Activated naive CD4-positive, alpha-beta T cell treated with anti-CD3 and anti-CD28 coated beads, Interleukin-2, amount 50 U/mL, for 24 hours (primary cell): ENCODE measurements around the gene RINT1.
"Not testable (repeated sequence)": the region's sequence is repeated elsewhere in the genome, so short reads cannot be mapped to it uniquely, and the experiment has no call there.

Experiments used
- H3K27ac Mint-ChIP-seq: one replicate; pipeline ENCODE4 v1.8.0; 2021; ENCODE audit warnings: mild to moderate bottlenecking, mixed read lengths
- H3K27me3 Mint-ChIP-seq: one replicate; pipeline ENCODE4 v1.8.0; 2021; ENCODE audit warnings: mixed read lengths
- H3K36me3 Mint-ChIP-seq: one replicate; pipeline ENCODE4 v1.8.0; 2021; ENCODE audit warnings: mixed read lengths
- H3K4me1 Mint-ChIP-seq: one replicate; pipeline ENCODE4 v1.8.0; 2021; ENCODE audit warnings: mixed read lengths
- H3K4me3 Mint-ChIP-seq: one replicate; pipeline ENCODE4 v1.8.0; 2021; ENCODE audit warnings: mild to moderate bottlenecking, mixed read lengths
- H3K9me3 Mint-ChIP-seq: one replicate; pipeline ENCODE4 v1.8.0; 2021; ENCODE audit warnings: mixed read lengths

The RINT1 gene

GRCh38 chr7:105531792-105532671 lies at the start of gene RINT1:
TSS of gene RINT1 (plus strand) at chr7:105532201. CDS start at chr7:105532316, 115 bp downstream.
- Mint-ChIP-seq H3K9me3 (no peaks in the 10 kb centered on the region), H3K36me3 (peaks cover 4% of the 10 kb centered on the region), H3K4me1 (peaks cover 45% of the 10 kb centered on the region), H3K27ac (peak within 1 kb of the TSS; percentile 97), H3K4me3 (peak within 1 kb of the TSS; percentile 94), H3K27me3 (no peaks in the 10 kb centered on the region)

GRCh38 chr7:105487579-105488571 lies 44.1 kb upstream of the RINT1 start:
- H3K4me3 Mint-ChIP-seq = no peak overlapping the region
- H3K4me1 Mint-ChIP-seq = no peaks in the 10 kb centered on the region
- no peak overlapping the region for H3K27ac Mint-ChIP-seq
- H3K9me3 Mint-ChIP-seq = no peaks in the 10 kb centered on the region
- H3K27me3 Mint-ChIP-seq = no peaks in the 10 kb centered on the region
- peaks cover 12% of the 10 kb centered on the region for H3K36me3 Mint-ChIP-seq

GRCh38 chr7:105489409-105489808 lies 42.6 kb upstream of the RINT1 start:
- Mint-ChIP-seq H3K27ac (no peak overlapping the region), H3K27me3 (no peaks in the 10 kb centered on the region), H3K4me3 (no peak overlapping the region), H3K9me3 (no peaks in the 10 kb centered on the region), H3K4me1 (no peaks in the 10 kb centered on the region), H3K36me3 (peaks cover 13% of the 10 kb centered on the region)

- no peaks in the 10 kb centered on the region for H3K9me3 Mint-ChIP-seq
- H3K4me3 Mint-ChIP-seq = no peak overlapping the region
- H3K27ac Mint-ChIP-seq = no peak overlapping the region
- H3K36me3 Mint-ChIP-seq = peaks cover 6% of the 10 kb centered on the region
- no peaks in the 10 kb centered on the region for H3K27me3 Mint-ChIP-seq
- no peaks in the 10 kb centered on the region for H3K4me1 Mint-ChIP-seq
These were observed 38.6 kb upstream of the RINT1 start for GRCh38 chr7:105493196-105493922.

GRCh38 chr7:105493923-105494315 lies 38.1 kb upstream of the RINT1 start:
- peaks cover 8% of the 10 kb centered on the region for H3K36me3 Mint-ChIP-seq
- H3K4me3 Mint-ChIP-seq = no peak overlapping the region
- no peak overlapping the region for H3K27ac Mint-ChIP-seq
- H3K27me3 Mint-ChIP-seq = no peaks in the 10 kb centered on the region
- H3K9me3 Mint-ChIP-seq = no peaks in the 10 kb centered on the region
- no peaks in the 10 kb centered on the region for H3K4me1 Mint-ChIP-seq

GRCh38 chr7:105496521-105496920 lies 35.5 kb upstream of the RINT1 start:
- no peaks in the 10 kb centered on the region for H3K9me3 Mint-ChIP-seq
- peaks cover 23% of the 10 kb centered on the region for H3K36me3 Mint-ChIP-seq
- H3K4me1 Mint-ChIP-seq = no peaks in the 10 kb centered on the region
- H3K27me3 Mint-ChIP-seq = no peaks in the 10 kb centered on the region
- no peak overlapping the region for H3K27ac Mint-ChIP-seq
- H3K4me3 Mint-ChIP-seq = no peak overlapping the region

GRCh38 chr7:105497016-105497415 lies 35.0 kb upstream of the RINT1 start:
- Mint-ChIP-seq H3K9me3 (no peaks in the 10 kb centered on the region), H3K4me3 (no peak overlapping the region), H3K27ac (no peak overlapping the region), H3K4me1 (no peaks in the 10 kb centered on the region), H3K36me3 (peaks cover 24% of the 10 kb centered on the region), H3K27me3 (no peaks in the 10 kb centered on the region)

- H3K36me3 Mint-ChIP-seq = peaks cover 30% of the 10 kb centered on the region
These were observed 29.8 kb upstream of the RINT1 start for GRCh38 chr7:105502173-105502572.

GRCh38 chr7:105512415-105512814 lies 19.6 kb upstream of the RINT1 start:
- H3K4me3 Mint-ChIP-seq = peak overlapping the region; percentile 31

More at GRCh38 chr7:105502173-105502572, 29.8 kb upstream of the RINT1 start:
- Mint-ChIP-seq H3K4me1 (no peaks in the 10 kb centered on the region), H3K9me3 (no peaks in the 10 kb centered on the region), H3K27ac (no peak overlapping the region), H3K4me3 (no peak overlapping the region), H3K27me3 (no peaks in the 10 kb centered on the region)

GRCh38 chr7:105512926-105513526 lies 19.0 kb upstream of the RINT1 start:
- Mint-ChIP-seq H3K27ac (peak overlapping the region; percentile 76), H3K27me3 (no peaks in the 10 kb centered on the region), H3K9me3 (no peaks in the 10 kb centered on the region), H3K36me3 (peaks cover 11% of the 10 kb centered on the region), H3K4me3 (peak overlapping the region; percentile 31), H3K4me1 (peaks cover 27% of the 10 kb centered on the region)

More at GRCh38 chr7:105512415-105512814, 19.6 kb upstream of the RINT1 start:
- H3K9me3 Mint-ChIP-seq = no peaks in the 10 kb centered on the region
- no peaks in the 10 kb centered on the region for H3K27me3 Mint-ChIP-seq
- peaks cover 11% of the 10 kb centered on the region for H3K36me3 Mint-ChIP-seq
- peak overlapping the region; percentile 76 for H3K27ac Mint-ChIP-seq
- peaks cover 27% of the 10 kb centered on the region for H3K4me1 Mint-ChIP-seq

GRCh38 chr7:105515610-105516009 lies 16.4 kb upstream of the RINT1 start:
- H3K4me3 Mint-ChIP-seq, H3K27me3 Mint-ChIP-seq: not testable (repeated sequence)

GRCh38 chr7:105519353-105519752 lies 12.6 kb upstream of the RINT1 start:
- Mint-ChIP-seq H3K27me3 (no peaks in the 10 kb centered on the region), H3K4me1 (peaks cover 16% of the 10 kb centered on the region), H3K4me3 (peak overlapping the region; percentile 61), H3K27ac (peak overlapping the region; percentile 36), H3K9me3 (no peaks in the 10 kb centered on the region), H3K36me3 (peaks cover 2% of the 10 kb centered on the region)

More at GRCh38 chr7:105515610-105516009, 16.4 kb upstream of the RINT1 start:
- H3K9me3 Mint-ChIP-seq, H3K36me3 Mint-ChIP-seq, H3K27ac Mint-ChIP-seq: not testable (repeated sequence)
- peaks cover 32% of the 10 kb centered on the region for H3K4me1 Mint-ChIP-seq

GRCh38 chr7:105520620-105521019 lies 11.4 kb upstream of the RINT1 start:
- H3K9me3 Mint-ChIP-seq, H3K27me3 Mint-ChIP-seq, H3K27ac Mint-ChIP-seq, H3K4me1 Mint-ChIP-seq, H3K36me3 Mint-ChIP-seq: not testable (repeated sequence)
- H3K4me3 Mint-ChIP-seq = peak overlapping the region; percentile 60

- Mint-ChIP-seq H3K9me3 (no peaks in the 10 kb centered on the region), H3K27ac (peak overlapping the region; percentile 95), H3K4me1 (peaks cover 6% of the 10 kb centered on the region), H3K4me3 (peak overlapping the region; percentile 99), H3K27me3 (no peaks in the 10 kb centered on the region), H3K36me3 (peaks cover 2% of the 10 kb centered on the region)
These were observed 10.8 kb upstream of the RINT1 start for GRCh38 chr7:105521027-105521716.
